ENCODE results near the gene LRRC61.

The LRRC61 gene

GRCh38 chr7:150321788-150322113, 1.4 kb upstream of the LRRC61 start:
- no peaks in the 10 kb centered on the region for H3K9me3 ChIP-seq (ENCODE audit: control insufficient read depth in 5 of 5, low read length in 5 of 5)
- peaks cover 0 to 41% (median 33%) of the 10 kb centered on the region in 5 donors for H3K4me1 ChIP-seq (ENCODE audit: control insufficient read depth in 5 of 5, insufficient read depth in 5 of 5, low read length in 5 of 5)
- no peak overlapping the region for H3K9ac ChIP-seq (ENCODE audit: low read length in 5 of 5)
- no peaks in the 10 kb centered on the region for H3K36me3 ChIP-seq (ENCODE audit: control insufficient read depth in 5 of 5, insufficient read depth in 5 of 5, low read length in 5 of 5)
- no peak overlapping the region for H3K27ac ChIP-seq (ENCODE audit: low read depth, low read length)
- H3K4me3 ChIP-seq (ENCODE audit: low read depth in 1 of 5, low read length in 5 of 5), result no peak overlapping the region
- H3K27me3 ChIP-seq (ENCODE audit: control insufficient read depth in 5 of 5, insufficient read depth in 4 of 5, low read length in 5 of 5), result peaks cover 0 to 8% (median 0%) of the 10 kb centered on the region in 5 donors

- Histone ChIP-seq H3K4me3 (ENCODE audit: low read depth in 1 of 5, low read length in 5 of 5) (peak overlapping the region; percentile 18 to 78 (median 63)), H3K9ac (ENCODE audit: low read length in 5 of 5) (peak overlapping the region in 3 of 5 donors; percentile 53 to 73 (median 63)), H3K27me3 (ENCODE audit: control insufficient read depth in 5 of 5, insufficient read depth in 4 of 5, low read length in 5 of 5) (peaks cover 0 to 8% (median 0%) of the 10 kb centered on the region in 5 donors), H3K9me3 (ENCODE audit: control insufficient read depth in 5 of 5, low read length in 5 of 5) (no peaks in the 10 kb centered on the region), H3K4me1 (ENCODE audit: control insufficient read depth in 5 of 5, insufficient read depth in 5 of 5, low read length in 5 of 5) (peaks cover 0 to 41% (median 33%) of the 10 kb centered on the region in 5 donors), H3K36me3 (ENCODE audit: control insufficient read depth in 5 of 5, insufficient read depth in 5 of 5, low read length in 5 of 5) (no peaks in the 10 kb centered on the region), H3K27ac (ENCODE audit: low read depth, low read length) (no peak overlapping the region)
Observed at GRCh38 chr7:150322114-150322832, 882 bp upstream of the LRRC61 start.

GRCh38 chr7:150323682-150324372, 672 bp downstream of the LRRC61 start:
- peak overlapping the region in 4 of 5 donors; percentile 53 to 73 (median 60) for H3K9ac ChIP-seq (ENCODE audit: low read length in 5 of 5)
- H3K27ac ChIP-seq (ENCODE audit: low read depth, low read length), result peak overlapping the region; percentile 65
- H3K36me3 ChIP-seq (ENCODE audit: control insufficient read depth in 5 of 5, insufficient read depth in 5 of 5, low read length in 5 of 5), result peaks cover 0 to 4% (median 0%) of the 10 kb centered on the region in 5 donors
- no peaks in the 10 kb centered on the region for H3K9me3 ChIP-seq (ENCODE audit: control insufficient read depth in 5 of 5, low read length in 5 of 5)
- H3K4me1 ChIP-seq (ENCODE audit: control insufficient read depth in 5 of 5, insufficient read depth in 5 of 5, low read length in 5 of 5), result peaks cover 0 to 41% (median 33%) of the 10 kb centered on the region in 5 donors
- H3K27me3 ChIP-seq (ENCODE audit: control insufficient read depth in 5 of 5, insufficient read depth in 4 of 5, low read length in 5 of 5), result peaks cover 0 to 8% (median 0%) of the 10 kb centered on the region in 5 donors
- H3K4me3 ChIP-seq (ENCODE audit: low read depth in 1 of 5, low read length in 5 of 5), result peak overlapping the region; percentile 49 to 78 (median 70)

- peaks cover 0 to 8% (median 0%) of the 10 kb centered on the region in 5 donors for H3K27me3 ChIP-seq (ENCODE audit: control insufficient read depth in 5 of 5, insufficient read depth in 4 of 5, low read length in 5 of 5)
- peaks cover 0 to 44% (median 33%) of the 10 kb centered on the region in 5 donors for H3K4me1 ChIP-seq (ENCODE audit: control insufficient read depth in 5 of 5, insufficient read depth in 5 of 5, low read length in 5 of 5)
- no peaks in the 10 kb centered on the region for H3K9me3 ChIP-seq (ENCODE audit: control insufficient read depth in 5 of 5, low read length in 5 of 5)
- peak overlapping the region in 1 of 5 donors; percentile 70 for H3K4me3 ChIP-seq (ENCODE audit: low read depth in 1 of 5, low read length in 5 of 5)
- peak overlapping the region; percentile 65 for H3K27ac ChIP-seq (ENCODE audit: low read depth, low read length)
- H3K36me3 ChIP-seq (ENCODE audit: control insufficient read depth in 5 of 5, insufficient read depth in 5 of 5, low read length in 5 of 5), result peaks cover 0 to 8% (median 0%) of the 10 kb centered on the region in 5 donors
- no peak overlapping the region for H3K9ac ChIP-seq (ENCODE audit: low read length in 5 of 5)
Observed at GRCh38 chr7:150324373-150324961, 1.3 kb downstream of the LRRC61 start.

GRCh38 chr7:150325110-150325611, 2.0 kb downstream of the LRRC61 start:
- Histone ChIP-seq H3K9me3 (ENCODE audit: control insufficient read depth in 5 of 5, low read length in 5 of 5) (no peaks in the 10 kb centered on the region), H3K27me3 (ENCODE audit: control insufficient read depth in 5 of 5, insufficient read depth in 4 of 5, low read length in 5 of 5) (peaks cover 0 to 8% (median 0%) of the 10 kb centered on the region in 5 donors), H3K4me1 (ENCODE audit: control insufficient read depth in 5 of 5, insufficient read depth in 5 of 5, low read length in 5 of 5) (peaks cover 0 to 51% (median 37%) of the 10 kb centered on the region in 5 donors), H3K36me3 (ENCODE audit: control insufficient read depth in 5 of 5, insufficient read depth in 5 of 5, low read length in 5 of 5) (peaks cover 0 to 8% (median 0%) of the 10 kb centered on the region in 5 donors), H3K27ac (ENCODE audit: low read depth, low read length) (peak overlapping the region; percentile 65), H3K9ac (ENCODE audit: low read length in 5 of 5) (no peak overlapping the region), H3K4me3 (ENCODE audit: low read depth in 1 of 5, low read length in 5 of 5) (no peak overlapping the region)

GRCh38 chr7:150325901-150326300, 2.7 kb downstream of the LRRC61 start:
- H3K27me3 ChIP-seq (ENCODE audit: control insufficient read depth in 5 of 5, insufficient read depth in 4 of 5, low read length in 5 of 5), result peaks cover 0 to 8% (median 0%) of the 10 kb centered on the region in 5 donors
- H3K4me1 ChIP-seq (ENCODE audit: control insufficient read depth in 5 of 5, insufficient read depth in 5 of 5, low read length in 5 of 5), result peaks cover 0 to 53% (median 37%) of the 10 kb centered on the region in 5 donors
- no peak overlapping the region for H3K9ac ChIP-seq (ENCODE audit: low read length in 5 of 5)
- H3K27ac ChIP-seq (ENCODE audit: low read depth, low read length), result no peak overlapping the region
- peaks cover 0 to 12% (median 0%) of the 10 kb centered on the region in 5 donors for H3K36me3 ChIP-seq (ENCODE audit: control insufficient read depth in 5 of 5, insufficient read depth in 5 of 5, low read length in 5 of 5)
- H3K4me3 ChIP-seq (ENCODE audit: low read depth in 1 of 5, low read length in 5 of 5), result no peak overlapping the region
- H3K9me3 ChIP-seq (ENCODE audit: control insufficient read depth in 5 of 5, low read length in 5 of 5), result no peaks in the 10 kb centered on the region

GRCh38 chr7:150326657-150327268, 3.6 kb downstream of the LRRC61 start:
- Histone ChIP-seq H3K27me3 (ENCODE audit: control insufficient read depth in 5 of 5, insufficient read depth in 4 of 5, low read length in 5 of 5) (peaks cover 0 to 8% (median 0%) of the 10 kb centered on the region in 5 donors), H3K36me3 (ENCODE audit: control insufficient read depth in 5 of 5, insufficient read depth in 5 of 5, low read length in 5 of 5) (peaks cover 0 to 14% (median 0%) of the 10 kb centered on the region in 5 donors), H3K9me3 (ENCODE audit: control insufficient read depth in 5 of 5, low read length in 5 of 5) (no peaks in the 10 kb centered on the region), H3K4me1 (ENCODE audit: control insufficient read depth in 5 of 5, insufficient read depth in 5 of 5, low read length in 5 of 5) (peaks cover 0 to 53% (median 37%) of the 10 kb centered on the region in 5 donors), H3K27ac (ENCODE audit: low read depth, low read length) (no peak overlapping the region), H3K9ac (ENCODE audit: low read length in 5 of 5) (no peak overlapping the region), H3K4me3 (ENCODE audit: low read depth in 1 of 5, low read length in 5 of 5) (no peak overlapping the region)

GRCh38 chr7:150327308-150327707, 4.2 kb downstream of the LRRC61 start:
- Histone ChIP-seq H3K4me1 (ENCODE audit: control insufficient read depth in 5 of 5, insufficient read depth in 5 of 5, low read length in 5 of 5) (peaks cover 0 to 52% (median 37%) of the 10 kb centered on the region in 5 donors), H3K36me3 (ENCODE audit: control insufficient read depth in 5 of 5, insufficient read depth in 5 of 5, low read length in 5 of 5) (peaks cover 0 to 14% (median 0%) of the 10 kb centered on the region in 5 donors), H3K9ac (ENCODE audit: low read length in 5 of 5) (no peak overlapping the region), H3K4me3 (ENCODE audit: low read depth in 1 of 5, low read length in 5 of 5) (no peak overlapping the region), H3K9me3 (ENCODE audit: control insufficient read depth in 5 of 5, low read length in 5 of 5) (no peaks in the 10 kb centered on the region), H3K27me3 (ENCODE audit: control insufficient read depth in 5 of 5, insufficient read depth in 4 of 5, low read length in 5 of 5) (peaks cover 0 to 8% (median 0%) of the 10 kb centered on the region in 5 donors), H3K27ac (ENCODE audit: low read depth, low read length) (no peak overlapping the region)

- peak overlapping the region in 1 of 5 donors; percentile 22 for H3K9ac ChIP-seq (ENCODE audit: low read length in 5 of 5)
Observed at GRCh38 chr7:150329331-150330120, 6.4 kb downstream of the LRRC61 start.

More at GRCh38 chr7:150329331-150330120, 6.4 kb downstream of the LRRC61 start:
- no peaks in the 10 kb centered on the region for H3K27me3 ChIP-seq (ENCODE audit: control insufficient read depth in 5 of 5, insufficient read depth in 4 of 5, low read length in 5 of 5)
- peaks cover 0 to 30% (median 15%) of the 10 kb centered on the region in 5 donors for H3K4me1 ChIP-seq (ENCODE audit: control insufficient read depth in 5 of 5, insufficient read depth in 5 of 5, low read length in 5 of 5)
- no peaks in the 10 kb centered on the region for H3K9me3 ChIP-seq (ENCODE audit: control insufficient read depth in 5 of 5, low read length in 5 of 5)
- H3K4me3 ChIP-seq (ENCODE audit: low read depth in 1 of 5, low read length in 5 of 5), result no peak overlapping the region
- peaks cover 0 to 20% (median 11%) of the 10 kb centered on the region in 5 donors for H3K36me3 ChIP-seq (ENCODE audit: control insufficient read depth in 5 of 5, insufficient read depth in 5 of 5, low read length in 5 of 5)
- no peak overlapping the region for H3K27ac ChIP-seq (ENCODE audit: low read depth, low read length)

All from subcutaneous abdominal adipose tissue (tissue), 5 donors.